Stimulated activated effector memory CD8-positive, alpha-beta T cell treated with anti-CD3 and anti-CD28 coated beads, Interleukin-12 subunit alpha, Interleukin-12 subunit beta, amount 100 ng/mL, for 72 hours (primary cell): ENCODE measurements around the gene MAP3K5.
A peak's percentile ranks its signal among the peaks of the same experiment; 100 is the strongest.
"Not testable (repeated sequence)": the region's sequence is repeated elsewhere in the genome, so short reads cannot be mapped to it uniquely, and the experiment has no call there.

Experiments used
- ATAC-seq: fragments of 150-1000 bp; cut with Tn5 transposase; 2 replicates; pipeline ENCODE4 v1.10.0; 2021
- DNase-seq, 2 donors: peaks; one replicate each; pipeline ENCODE4 v3.0.0; 2021 to 2022; ENCODE audit warnings: low spot score in 2 of 2
- H3K27ac Mint-ChIP-seq: one replicate; pipeline ENCODE4 v1.8.0; 2022; ENCODE audit warnings: mild to moderate bottlenecking, mixed read lengths
- H3K36me3 Mint-ChIP-seq: one replicate; pipeline ENCODE4 v1.8.0; 2022; ENCODE audit warnings: mild to moderate bottlenecking, mixed read lengths
- H3K4me1 Mint-ChIP-seq: one replicate; pipeline ENCODE4 v1.8.0; 2022; ENCODE audit warnings: mixed read lengths
- H3K4me3 Mint-ChIP-seq: one replicate; pipeline ENCODE4 v1.8.0; 2022; ENCODE audit warnings: mild to moderate bottlenecking, mixed read lengths
- H3K9me3 Mint-ChIP-seq: one replicate; pipeline ENCODE4 v1.8.0; 2022; ENCODE audit warnings: mixed read lengths

The MAP3K5 gene, protein sequence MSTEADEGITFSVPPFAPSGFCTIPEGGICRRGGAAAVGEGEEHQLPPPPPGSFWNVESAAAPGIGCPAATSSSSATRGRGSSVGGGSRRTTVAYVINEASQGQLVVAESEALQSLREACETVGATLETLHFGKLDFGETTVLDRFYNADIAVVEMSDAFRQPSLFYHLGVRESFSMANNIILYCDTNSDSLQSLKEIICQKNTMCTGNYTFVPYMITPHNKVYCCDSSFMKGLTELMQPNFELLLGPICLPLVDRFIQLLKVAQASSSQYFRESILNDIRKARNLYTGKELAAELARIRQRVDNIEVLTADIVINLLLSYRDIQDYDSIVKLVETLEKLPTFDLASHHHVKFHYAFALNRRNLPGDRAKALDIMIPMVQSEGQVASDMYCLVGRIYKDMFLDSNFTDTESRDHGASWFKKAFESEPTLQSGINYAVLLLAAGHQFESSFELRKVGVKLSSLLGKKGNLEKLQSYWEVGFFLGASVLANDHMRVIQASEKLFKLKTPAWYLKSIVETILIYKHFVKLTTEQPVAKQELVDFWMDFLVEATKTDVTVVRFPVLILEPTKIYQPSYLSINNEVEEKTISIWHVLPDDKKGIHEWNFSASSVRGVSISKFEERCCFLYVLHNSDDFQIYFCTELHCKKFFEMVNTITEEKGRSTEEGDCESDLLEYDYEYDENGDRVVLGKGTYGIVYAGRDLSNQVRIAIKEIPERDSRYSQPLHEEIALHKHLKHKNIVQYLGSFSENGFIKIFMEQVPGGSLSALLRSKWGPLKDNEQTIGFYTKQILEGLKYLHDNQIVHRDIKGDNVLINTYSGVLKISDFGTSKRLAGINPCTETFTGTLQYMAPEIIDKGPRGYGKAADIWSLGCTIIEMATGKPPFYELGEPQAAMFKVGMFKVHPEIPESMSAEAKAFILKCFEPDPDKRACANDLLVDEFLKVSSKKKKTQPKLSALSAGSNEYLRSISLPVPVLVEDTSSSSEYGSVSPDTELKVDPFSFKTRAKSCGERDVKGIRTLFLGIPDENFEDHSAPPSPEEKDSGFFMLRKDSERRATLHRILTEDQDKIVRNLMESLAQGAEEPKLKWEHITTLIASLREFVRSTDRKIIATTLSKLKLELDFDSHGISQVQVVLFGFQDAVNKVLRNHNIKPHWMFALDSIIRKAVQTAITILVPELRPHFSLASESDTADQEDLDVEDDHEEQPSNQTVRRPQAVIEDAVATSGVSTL (N-terminal part only)

DNA sequence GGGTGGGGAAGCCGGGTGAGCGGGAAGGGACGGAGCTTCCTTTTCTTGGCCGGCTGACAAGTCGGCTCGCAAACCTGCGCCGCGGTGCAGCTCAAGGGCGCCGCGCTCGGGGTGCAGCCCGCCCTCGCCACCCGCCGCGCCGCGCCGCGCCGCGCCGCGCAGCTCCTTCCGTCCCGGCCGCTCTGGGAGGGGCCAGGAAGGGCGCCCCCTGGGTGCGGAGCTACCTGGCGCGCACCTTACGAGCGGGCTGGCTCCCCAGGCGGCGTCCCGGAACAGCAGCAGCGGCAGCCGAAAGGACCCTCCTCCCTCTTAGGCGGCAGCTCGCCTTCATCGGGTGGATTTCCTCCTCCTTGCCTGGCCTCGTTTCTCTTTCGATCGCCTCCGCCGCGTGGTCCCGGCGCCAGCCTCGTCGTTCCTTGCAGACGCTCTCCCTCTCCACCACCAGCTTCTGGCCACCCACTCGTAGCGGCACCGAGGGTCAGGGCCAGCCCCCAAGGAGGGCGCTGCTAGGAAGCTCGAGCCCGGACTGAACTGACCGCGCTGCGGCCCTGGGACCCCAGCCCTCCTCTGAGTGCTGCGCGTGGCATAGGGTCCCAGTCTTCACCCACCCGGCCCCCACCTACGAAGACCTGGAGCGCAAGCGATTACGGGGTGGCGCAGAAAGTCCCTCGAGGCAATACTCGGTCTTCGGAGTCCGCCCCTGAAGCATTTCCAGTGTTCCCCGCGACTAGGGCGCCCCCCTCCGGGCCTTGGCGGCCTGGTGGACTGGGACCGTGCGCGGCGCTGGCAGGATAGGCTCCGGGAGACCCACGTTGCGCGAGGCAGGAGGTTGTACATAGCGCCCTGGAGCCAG lies at the start of gene MAP3K5:
Gene MAP3K5, minus strand, starts transcription at position 68 of the 853 bp plus-strand sequence. CDS start 320 bp downstream, outside the sequence.
- H3K36me3 Mint-ChIP-seq: peaks cover 30% of the 10 kb centered on the region
- peaks cover 26% of the 10 kb centered on the region for H3K4me1 Mint-ChIP-seq
- no peaks in the 10 kb centered on the region for H3K9me3 Mint-ChIP-seq
- H3K27ac Mint-ChIP-seq: peak within 1 kb of the TSS; percentile 98
- peak; percentile 96 to 98 for DNase-seq
- peak; percentile 86 for ATAC-seq
- peak within 1 kb of the TSS; percentile 97 for H3K4me3 Mint-ChIP-seq

- ATAC-seq (no peak), DNase-seq (no peak)
- Mint-ChIP-seq H3K4me3 (no peak overlapping the region), H3K36me3 (no peaks in the 10 kb centered on the region), H3K27ac (no peak overlapping the region), H3K4me1 (no peaks in the 10 kb centered on the region), H3K9me3 (no peaks in the 10 kb centered on the region)
These were observed 48.2 kb upstream of the MAP3K5 start for GRCh38 chr6:136840276-136841001.

DNA sequence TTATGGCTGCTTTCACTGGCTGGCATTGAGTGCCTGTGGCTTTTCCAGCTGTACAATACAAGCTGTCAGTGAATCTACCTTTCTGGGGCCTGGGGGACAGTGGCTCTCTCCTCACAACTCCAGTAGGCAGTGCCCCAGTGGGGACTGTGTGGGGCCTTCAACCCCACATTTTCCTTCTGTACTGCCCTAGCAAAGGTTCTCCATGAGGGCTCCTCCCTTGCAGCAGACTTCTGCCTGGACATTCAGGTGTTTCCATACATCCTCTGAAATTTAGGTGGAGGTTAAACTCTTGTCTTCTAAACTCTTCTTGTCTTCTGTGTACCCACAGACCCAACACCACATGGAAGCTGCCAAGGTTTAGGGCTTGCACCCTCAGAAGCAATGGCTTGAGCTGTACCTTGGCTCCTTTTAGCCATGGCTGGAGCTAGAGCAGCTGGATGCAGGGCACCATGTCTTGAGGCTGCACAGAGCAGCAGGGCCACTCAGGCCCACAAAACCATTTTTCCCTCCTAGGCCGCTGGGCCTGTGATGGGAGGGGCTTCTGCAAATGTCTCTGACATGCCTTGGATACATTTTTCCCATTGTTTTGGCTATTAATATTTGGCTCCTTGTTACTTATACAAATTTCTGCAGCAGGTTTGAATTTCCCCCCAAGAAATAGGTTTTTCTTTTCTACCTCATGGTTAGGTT lies 39.7 kb upstream of the MAP3K5 start:
- peaks cover 50% of the 10 kb centered on the region for H3K36me3 Mint-ChIP-seq
- H3K9me3 Mint-ChIP-seq: peaks cover 9% of the 10 kb centered on the region
- H3K27ac Mint-ChIP-seq: no peak overlapping the region
- no peak for ATAC-seq
- no peak overlapping the region for H3K4me3 Mint-ChIP-seq
- H3K4me1 Mint-ChIP-seq: no peaks in the 10 kb centered on the region
- DNase-seq: no peak

- no peak for DNase-seq
- Mint-ChIP-seq H3K4me1 (peaks cover 20% of the 10 kb centered on the region), H3K27ac (no peak overlapping the region), H3K36me3 (peaks cover 53% of the 10 kb centered on the region), H3K4me3 (no peak overlapping the region), H3K9me3 (peaks cover 3% of the 10 kb centered on the region)
- ATAC-seq: no peak
These were observed 33.9 kb upstream of the MAP3K5 start for GRCh38 chr6:136826216-136826615.

DNA sequence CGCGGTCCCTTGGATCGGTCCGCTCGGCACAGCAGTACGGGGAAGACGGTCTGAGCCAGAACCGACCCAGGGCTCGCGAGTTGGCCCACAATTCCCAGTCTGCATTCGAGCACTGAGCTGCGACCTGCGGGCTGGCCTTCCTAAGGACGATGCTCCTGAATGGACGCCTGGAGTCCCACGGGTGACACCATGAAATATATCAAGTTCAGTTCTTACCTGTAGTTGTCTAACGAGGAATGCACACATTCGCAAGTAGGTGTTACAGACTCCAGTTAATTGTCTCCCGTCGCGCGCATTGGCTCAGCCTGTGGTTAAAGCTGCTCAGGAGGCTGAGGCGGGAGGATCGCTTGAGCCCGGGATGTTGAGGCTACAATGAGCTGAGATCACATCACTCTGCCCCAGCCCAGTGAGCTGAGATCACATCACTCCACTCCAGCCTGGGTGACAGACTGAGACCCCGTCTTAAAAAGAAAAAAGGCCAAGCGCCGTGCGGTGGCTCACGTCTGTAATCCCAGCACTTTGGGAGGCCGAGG lies 30.9 kb upstream of the MAP3K5 start:
- Mint-ChIP-seq H3K27ac (peak overlapping the region; percentile 98), H3K36me3 (peaks cover 31% of the 10 kb centered on the region), H3K4me1 (peaks cover 22% of the 10 kb centered on the region), H3K4me3 (peak overlapping the region; percentile 93), H3K9me3 (no peaks in the 10 kb centered on the region)
- DNase-seq (no peak), ATAC-seq (no peak)

DNA sequence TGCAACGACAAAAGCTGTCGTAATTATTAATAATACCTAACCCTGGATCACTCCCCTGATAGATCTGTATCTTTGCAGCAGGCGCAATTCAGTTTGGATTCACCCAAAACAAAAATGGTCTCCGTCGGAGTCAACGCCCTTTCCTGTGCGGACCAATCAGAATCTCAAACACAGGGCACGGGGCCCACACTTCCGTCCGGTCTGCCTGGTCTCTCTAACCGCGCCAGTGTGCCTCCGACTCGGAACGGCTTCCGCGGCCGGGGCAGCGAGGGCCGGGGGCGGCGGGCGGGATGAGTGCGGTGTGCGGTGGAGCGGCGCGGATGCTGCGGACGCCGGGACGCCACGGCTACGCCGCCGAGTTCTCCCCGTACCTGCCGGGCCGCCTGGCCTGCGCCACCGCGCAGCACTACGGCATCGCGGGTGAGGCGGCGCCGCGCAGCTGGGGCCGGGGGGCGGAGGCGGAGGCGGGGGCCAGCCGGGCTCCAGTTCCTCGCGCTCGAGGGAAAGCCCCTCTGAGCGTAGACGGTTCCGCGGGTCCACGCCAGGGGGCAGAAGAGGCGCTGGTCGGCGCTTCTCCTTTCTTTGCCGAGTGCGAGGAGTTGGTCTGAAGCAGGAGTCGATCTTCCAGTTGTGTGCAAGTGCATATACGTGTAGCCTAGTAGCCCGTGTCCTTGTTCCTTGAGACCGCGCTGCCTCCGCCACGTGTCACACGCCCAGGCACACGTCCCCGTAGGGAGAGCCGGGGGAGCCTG lies 30.3 kb upstream of the MAP3K5 start, which contains the start of gene PEX7:
Gene PEX7, plus strand, starts transcription at position 217 of the 752 bp plus-strand sequence. Its CDS starts 74 bp downstream, at position 291.
- H3K4me1 Mint-ChIP-seq: peaks cover 22% of the 10 kb centered on the region
- H3K27ac Mint-ChIP-seq: peak within 1 kb of the TSS; percentile 98
- ATAC-seq (peak; percentile 97), DNase-seq (peak; percentile 85 to 94)
- H3K36me3 Mint-ChIP-seq: peaks cover 24% of the 10 kb centered on the region
- no peaks in the 10 kb centered on the region for H3K9me3 Mint-ChIP-seq
- peak within 1 kb of the TSS; percentile 93 for H3K4me3 Mint-ChIP-seq

DNA sequence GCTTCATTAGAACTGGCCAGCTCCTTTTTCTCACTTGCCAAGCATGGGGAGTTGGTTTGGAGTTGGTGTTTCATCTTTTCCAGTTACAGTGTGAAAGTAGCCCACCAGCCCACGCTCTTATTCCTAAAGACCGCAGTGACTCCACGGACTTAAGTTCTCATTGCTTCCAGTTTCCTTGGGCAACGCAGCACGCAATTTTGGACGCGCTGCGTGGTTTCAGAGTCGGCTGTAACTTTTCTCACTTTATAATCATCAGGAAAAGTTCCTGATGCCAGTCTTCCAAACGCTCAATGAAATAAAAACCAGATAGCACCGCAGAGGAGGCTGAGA lies 29.7 kb upstream of the MAP3K5 start:
- H3K9me3 Mint-ChIP-seq: no peaks in the 10 kb centered on the region
- ATAC-seq: peak; percentile 1
- H3K36me3 Mint-ChIP-seq: peaks cover 22% of the 10 kb centered on the region
- H3K4me1 Mint-ChIP-seq: peaks cover 22% of the 10 kb centered on the region
- peak in 1 of 2 donors; percentile 8 for DNase-seq
- H3K4me3 Mint-ChIP-seq: peak overlapping the region; percentile 93
- peak overlapping the region; percentile 98 for H3K27ac Mint-ChIP-seq

DNA sequence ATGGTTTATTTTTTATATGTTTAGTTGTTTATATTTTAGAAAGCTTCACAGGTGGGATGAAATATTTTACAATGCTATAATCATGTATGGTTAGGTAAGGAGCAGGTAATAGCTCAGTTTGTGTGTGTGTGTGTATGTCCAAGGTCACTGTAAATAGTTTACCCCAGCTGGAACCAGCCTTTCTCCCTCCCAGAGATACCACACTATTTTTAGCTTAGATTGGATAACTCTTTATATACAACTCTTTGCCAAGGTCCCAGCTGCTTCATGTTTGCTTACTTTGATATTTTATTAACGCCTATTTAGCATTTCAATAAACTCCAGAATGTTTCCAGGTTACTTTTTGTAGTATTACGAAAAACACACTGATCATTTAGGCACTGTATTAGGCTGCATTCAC lies 28.3 kb upstream of the MAP3K5 start:
- H3K9me3 Mint-ChIP-seq: no peaks in the 10 kb centered on the region
- H3K4me3 Mint-ChIP-seq: no peak overlapping the region
- ATAC-seq (no peak), DNase-seq (no peak)
- H3K4me1 Mint-ChIP-seq: peaks cover 22% of the 10 kb centered on the region
- peaks cover 11% of the 10 kb centered on the region for H3K36me3 Mint-ChIP-seq
- H3K27ac Mint-ChIP-seq: no peak overlapping the region

DNA sequence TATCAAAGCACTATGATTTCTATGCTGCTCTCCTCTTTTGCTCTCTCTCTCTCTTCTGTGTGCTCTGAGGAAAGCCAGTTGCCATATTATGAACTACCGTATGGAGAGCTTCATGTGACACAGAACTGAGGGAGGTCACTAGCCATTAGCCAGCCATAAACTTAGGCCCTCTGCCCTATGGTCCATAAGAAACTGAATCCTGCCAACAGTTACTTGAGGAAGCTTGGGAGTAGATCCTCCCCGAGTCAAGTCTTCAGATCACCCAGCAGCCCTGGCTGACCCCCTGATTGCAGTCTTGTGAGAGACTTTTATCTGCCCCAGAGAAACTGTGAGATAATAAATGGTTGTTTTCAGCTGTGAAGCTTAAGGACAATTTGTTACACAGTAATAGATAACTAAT lies 24.4 kb upstream of the MAP3K5 start:
- H3K36me3 Mint-ChIP-seq: no peaks in the 10 kb centered on the region
- no peak for ATAC-seq

DNA sequence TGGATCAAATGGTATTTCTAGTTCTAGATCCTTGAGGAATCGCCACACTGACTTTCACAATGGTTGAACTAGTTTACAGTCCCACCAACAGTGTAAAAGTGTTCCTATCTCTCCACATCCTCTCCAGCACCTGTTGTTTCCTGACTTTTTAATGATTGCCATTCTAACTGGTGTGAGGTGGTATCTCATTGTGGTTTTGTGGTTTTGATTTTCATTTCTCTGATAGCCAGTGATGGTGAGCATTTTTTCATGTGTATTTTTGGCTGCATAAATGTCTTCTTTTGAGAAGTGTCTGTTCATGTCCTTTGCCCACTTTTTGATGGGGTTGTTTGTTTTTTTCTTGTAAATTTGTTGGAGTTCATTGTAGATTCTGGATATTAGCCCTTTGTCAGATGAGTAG lies 23.3 kb upstream of the MAP3K5 start:
- not testable (repeated sequence) for H3K4me1 Mint-ChIP-seq, H3K4me3 Mint-ChIP-seq, DNase-seq, H3K9me3 Mint-ChIP-seq, H3K27ac Mint-ChIP-seq, H3K36me3 Mint-ChIP-seq, ATAC-seq

More for the DNA sequence above, 24.4 kb upstream of the MAP3K5 start:
- Mint-ChIP-seq H3K4me3 (no peak overlapping the region), H3K27ac (no peak overlapping the region), H3K9me3 (no peaks in the 10 kb centered on the region), H3K4me1 (peaks cover 6% of the 10 kb centered on the region)
- no peak for DNase-seq

- Mint-ChIP-seq H3K27ac (no peak overlapping the region), H3K4me1 (no peaks in the 10 kb centered on the region), H3K9me3 (no peaks in the 10 kb centered on the region), H3K36me3 (no peaks in the 10 kb centered on the region), H3K4me3 (no peak overlapping the region)
- no peak for DNase-seq
- ATAC-seq: no peak
These were observed 19.9 kb upstream of the MAP3K5 start for GRCh38 chr6:136812174-136812573.

GRCh38 chr6:136811272-136811671 lies 19.0 kb upstream of the MAP3K5 start:
- DNase-seq: no peak
- Mint-ChIP-seq H3K9me3 (no peaks in the 10 kb centered on the region), H3K36me3 (no peaks in the 10 kb centered on the region), H3K4me3 (no peak overlapping the region), H3K4me1 (no peaks in the 10 kb centered on the region), H3K27ac (no peak overlapping the region)
- no peak for ATAC-seq
